ENCODE measurements around the gene RAI1.

Gene RAI1

GRCh38 chr17:17788967-17789366, 107.7 kb downstream of the RAI1 start:
- no peak for DNase-seq

- DNase-seq = no peak
Observed at GRCh38 chr17:17789410-17789809, 108.2 kb downstream of the RAI1 start.

- DNase-seq = no peak
Observed at GRCh38 chr17:17789828-17790636, 108.8 kb downstream of the RAI1 start.

- no peak for DNase-seq
Observed at GRCh38 chr17:17790637-17791464, 109.6 kb downstream of the RAI1 start.

DNA sequence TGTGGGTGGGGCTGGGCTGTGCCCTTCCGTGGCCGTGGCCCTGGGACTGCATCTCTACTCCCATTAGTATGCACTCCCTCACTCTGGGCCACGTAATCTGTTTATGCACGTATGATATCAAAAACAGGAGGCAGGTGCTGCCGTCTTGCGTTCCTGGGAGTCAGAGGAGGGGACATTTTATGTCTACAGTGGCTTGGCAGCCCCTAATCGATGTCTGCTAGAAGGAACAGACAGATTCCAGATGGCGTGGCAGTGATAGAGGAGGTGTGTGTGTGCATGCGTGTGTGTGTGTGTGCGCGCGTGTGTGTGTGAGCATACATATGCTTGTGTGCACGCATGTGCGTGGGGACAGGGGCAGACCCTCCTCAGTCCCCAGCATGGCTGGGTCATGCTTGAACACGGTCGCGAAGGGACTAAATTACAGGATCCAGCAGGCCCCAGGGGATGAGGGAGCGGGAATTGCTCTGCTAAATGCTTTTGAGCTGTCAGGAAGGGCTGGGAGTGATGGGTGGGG, 110.8 kb downstream of the RAI1 start:
- no peak for DNase-seq

DNA sequence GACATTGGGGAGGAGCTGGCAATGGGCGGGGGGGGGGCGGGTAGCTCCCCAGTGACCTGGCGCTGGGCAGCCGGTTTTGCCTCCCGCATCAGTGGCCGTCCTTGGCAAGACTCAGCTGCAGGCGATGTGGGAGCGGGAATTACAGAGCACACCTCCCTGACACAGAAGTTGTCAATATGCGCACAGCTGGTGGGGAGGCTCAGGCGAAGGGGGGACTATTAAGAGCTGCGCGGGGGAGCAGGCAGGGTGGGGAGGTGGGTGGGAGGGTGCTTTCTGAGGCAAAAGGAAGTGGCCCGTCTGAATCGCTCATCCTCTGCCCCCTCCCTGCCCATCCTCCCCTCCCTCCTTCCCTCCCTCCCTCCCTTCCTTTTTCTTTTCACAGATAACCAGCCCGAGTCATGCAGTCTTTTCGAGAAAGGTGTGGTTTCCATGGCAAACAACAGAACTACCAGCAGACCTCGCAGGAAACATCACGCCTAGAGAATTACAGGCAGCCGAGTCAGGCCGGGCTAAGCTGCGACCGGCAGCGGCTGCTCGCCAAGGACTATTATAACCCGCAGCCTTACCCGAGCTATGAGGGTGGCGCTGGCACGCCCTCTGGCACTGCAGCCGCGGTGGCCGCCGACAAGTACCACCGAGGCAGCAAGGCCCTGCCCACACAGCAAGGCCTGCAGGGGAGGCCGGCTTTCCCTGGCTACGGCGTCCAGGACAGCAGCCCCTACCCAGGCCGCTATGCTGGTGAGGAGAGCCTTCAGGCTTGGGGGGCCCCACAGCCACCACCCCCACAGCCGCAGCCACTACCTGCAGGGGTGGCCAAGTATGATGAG, 111.5 kb downstream of the RAI1 start:
- DNase-seq = no peak

DNA sequence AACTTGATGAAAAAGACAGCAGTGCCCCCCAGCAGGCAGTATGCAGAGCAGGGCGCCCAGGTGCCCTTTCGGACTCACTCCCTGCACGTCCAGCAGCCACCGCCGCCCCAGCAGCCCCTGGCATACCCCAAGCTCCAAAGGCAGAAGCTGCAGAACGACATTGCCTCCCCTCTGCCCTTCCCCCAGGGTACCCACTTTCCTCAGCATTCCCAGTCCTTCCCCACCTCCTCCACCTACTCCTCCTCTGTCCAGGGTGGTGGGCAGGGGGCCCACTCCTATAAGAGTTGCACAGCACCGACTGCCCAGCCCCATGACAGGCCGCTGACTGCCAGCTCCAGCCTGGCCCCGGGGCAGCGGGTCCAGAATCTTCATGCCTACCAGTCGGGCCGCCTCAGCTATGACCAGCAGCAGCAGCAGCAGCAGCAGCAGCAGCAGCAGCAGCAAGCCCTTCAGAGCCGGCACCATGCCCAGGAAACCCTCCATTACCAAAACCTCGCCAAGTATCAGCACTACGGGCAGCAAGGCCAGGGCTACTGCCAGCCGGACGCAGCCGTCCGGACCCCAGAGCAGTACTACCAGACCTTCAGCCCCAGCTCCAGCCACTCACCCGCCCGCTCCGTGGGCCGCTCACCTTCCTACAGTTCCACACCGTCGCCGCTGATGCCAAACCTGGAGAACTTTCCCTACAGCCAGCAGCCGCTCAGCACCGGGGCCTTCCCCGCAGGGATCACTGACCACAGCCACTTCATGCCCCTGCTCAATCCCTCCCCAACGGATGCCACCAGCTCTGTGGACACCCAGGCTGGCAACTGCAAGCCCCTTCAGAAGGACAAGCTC, 112.3 kb downstream of the RAI1 start:
- DNase-seq = no peak

GRCh38 chr17:17794382-17794781, 113.1 kb downstream of the RAI1 start:
- no peak for DNase-seq

DNA sequence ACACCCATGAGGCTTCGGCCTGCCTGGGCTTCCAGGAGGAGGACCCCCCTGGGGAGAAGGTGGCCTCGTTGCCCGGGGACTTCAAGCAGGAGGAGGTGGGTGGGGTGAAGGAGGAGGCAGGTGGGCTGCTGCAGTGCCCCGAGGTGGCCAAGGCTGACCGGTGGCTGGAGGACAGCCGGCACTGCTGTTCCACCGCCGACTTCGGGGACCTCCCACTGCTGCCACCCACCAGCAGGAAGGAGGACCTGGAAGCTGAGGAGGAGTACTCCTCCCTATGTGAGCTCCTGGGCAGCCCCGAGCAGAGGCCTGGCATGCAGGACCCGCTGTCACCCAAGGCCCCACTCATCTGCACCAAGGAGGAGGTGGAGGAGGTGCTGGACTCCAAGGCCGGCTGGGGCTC, 114.0 kb downstream of the RAI1 start:
- DNase-seq = no peak

- DNase-seq = no peak
Observed at GRCh38 chr17:17795946-17796786, 114.9 kb downstream of the RAI1 start.

GRCh38 chr17:17796787-17797061, 115.5 kb downstream of the RAI1 start:
- DNase-seq = no peak

- DNase-seq = no peak
Observed at GRCh38 chr17:17797119-17797809, 116.0 kb downstream of the RAI1 start.

- DNase-seq = no peak
Observed at GRCh38 chr17:17798010-17798556, 116.8 kb downstream of the RAI1 start.

- DNase-seq = no peak
Observed at GRCh38 chr17:17798573-17799255, 117.5 kb downstream of the RAI1 start.

DNA sequence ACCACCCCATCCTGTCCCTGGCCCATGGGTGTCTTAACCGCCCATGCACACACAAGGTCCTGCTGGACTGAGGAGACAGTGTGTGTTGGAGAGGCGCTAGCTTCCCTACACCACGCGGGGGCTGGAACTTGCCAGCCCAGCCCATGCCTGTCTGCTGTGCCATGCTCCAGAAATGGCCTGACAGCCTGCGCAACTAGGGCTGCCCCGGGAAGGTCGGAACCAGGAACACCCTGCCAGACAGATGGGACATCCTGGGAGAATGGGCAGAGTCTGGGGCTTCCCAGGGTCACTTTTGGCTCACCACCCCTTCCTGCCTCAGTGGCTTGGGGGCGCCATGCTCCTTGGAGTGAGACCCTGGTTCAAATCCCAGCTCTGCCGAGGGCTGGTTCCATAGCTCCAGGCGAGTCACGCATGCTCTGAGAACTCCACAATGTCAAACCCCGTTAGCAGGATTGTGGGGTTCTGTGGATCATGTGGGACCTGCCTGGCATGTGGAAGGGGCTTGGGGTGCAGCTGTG, 119.3 kb downstream of the RAI1 start:
- no peak for DNase-seq

- no peak for DNase-seq
Observed at GRCh38 chr17:17801800-17802481, 120.7 kb downstream of the RAI1 start.

DNA sequence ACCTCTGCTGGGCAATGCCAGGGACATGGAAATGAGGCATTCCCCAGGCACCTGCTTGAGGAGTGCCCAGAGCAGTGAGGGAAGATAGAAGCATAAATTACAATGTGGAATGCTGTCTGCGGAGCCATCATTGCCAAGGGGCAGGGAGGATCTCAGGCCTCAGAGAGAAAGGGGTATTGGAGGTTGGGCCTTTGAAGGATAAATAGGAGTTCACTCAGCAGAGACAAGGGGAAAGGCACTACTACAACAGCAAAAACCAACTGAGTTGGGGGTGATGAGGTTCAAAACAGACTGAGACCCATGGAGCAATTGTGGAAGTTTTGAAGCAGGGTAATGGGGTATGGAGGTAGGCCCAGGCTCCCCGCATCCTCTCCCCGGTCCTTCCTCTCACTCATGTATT, 122.7 kb downstream of the RAI1 start:
- DNase-seq = no peak

GRCh38 chr17:17805575-17805974, 124.3 kb downstream of the RAI1 start:
- no peak for DNase-seq

DNA sequence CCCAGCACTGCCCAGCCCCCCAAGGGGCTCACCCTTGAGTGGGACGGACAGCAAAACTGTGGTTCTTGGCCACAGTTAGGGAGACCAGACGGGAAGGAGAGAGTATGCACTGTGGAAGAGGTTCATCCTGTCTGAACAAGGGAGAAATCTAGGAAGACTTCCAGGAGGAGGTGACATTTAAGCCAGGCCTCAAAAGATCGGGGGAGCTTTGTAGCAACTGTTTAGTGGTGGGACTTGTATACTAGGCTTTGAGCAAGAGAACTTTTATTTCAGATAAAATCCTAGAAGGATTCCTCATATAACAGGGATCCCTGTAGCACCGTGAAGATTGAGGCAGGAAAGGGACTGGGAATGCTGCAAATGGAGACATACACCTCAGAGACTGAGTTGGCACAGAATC, 124.8 kb downstream of the RAI1 start:
- DNase-seq = no peak
